SK-N-SH treated with all-trans-retinoic acid at 6 μM for 48 hours (cell line): ENCODE measurements around the gene TRAPPC2L.

ENCODE experiments used
- ZFP30 ChIP-seq: fragments of 450-650 bp; formaldehyde crosslinking; IDR thresholded peaks from 2 replicates; pipeline ENCODE4 v1.5.0; 2022; ENCODE audit warnings: mild to moderate bottlenecking, moderate library complexity
- TF ChIP-seq, protein P1 (sequence below): fragments of 250-450 bp; sonication (Bioruptor Pico); IDR thresholded peaks from 2 replicates; pipeline ENCODE4 v1.5.1; 2020; ENCODE audit warnings: low read depth, mild to moderate bottlenecking, moderate library complexity

- TF ChIP-seq ZFP30 (CRISPR knock-in tag), result no peak
- TF ChIP-seq, protein P1, sequence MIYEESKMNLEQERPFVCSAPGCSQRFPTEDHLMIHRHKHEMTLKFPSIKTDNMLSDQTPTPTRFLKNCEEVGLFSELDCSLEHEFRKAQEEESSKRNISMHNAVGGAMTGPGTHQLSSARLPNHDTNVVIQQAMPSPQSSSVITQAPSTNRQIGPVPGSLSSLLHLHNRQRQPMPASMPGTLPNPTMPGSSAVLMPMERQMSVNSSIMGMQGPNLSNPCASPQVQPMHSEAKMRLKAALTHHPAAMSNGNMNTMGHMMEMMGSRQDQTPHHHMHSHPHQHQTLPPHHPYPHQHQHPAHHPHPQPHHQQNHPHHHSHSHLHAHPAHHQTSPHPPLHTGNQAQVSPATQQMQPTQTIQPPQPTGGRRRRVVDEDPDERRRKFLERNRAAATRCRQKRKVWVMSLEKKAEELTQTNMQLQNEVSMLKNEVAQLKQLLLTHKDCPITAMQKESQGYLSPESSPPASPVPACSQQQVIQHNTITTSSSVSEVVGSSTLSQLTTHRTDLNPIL (CRISPR knock-in tag), result no peak
Observed at GRCh38 chr16:88894681-88895300, 37.9 kb downstream of the TRAPPC2L start.
